Measurements from ENCODE around the gene SP8. TPM values are rescaled to one million over a fixed set of nuclear protein-coding genes. Genes with fewer than 3 reads are reported as not detected.
"Not testable (repeated sequence)": the region's sequence is repeated elsewhere in the genome, so short reads cannot be mapped to it uniquely, and the experiment has no call there.

The SP8 gene
- total RNA-seq, 1 donor from 2014 or later: 19.8 TPM

DNA sequence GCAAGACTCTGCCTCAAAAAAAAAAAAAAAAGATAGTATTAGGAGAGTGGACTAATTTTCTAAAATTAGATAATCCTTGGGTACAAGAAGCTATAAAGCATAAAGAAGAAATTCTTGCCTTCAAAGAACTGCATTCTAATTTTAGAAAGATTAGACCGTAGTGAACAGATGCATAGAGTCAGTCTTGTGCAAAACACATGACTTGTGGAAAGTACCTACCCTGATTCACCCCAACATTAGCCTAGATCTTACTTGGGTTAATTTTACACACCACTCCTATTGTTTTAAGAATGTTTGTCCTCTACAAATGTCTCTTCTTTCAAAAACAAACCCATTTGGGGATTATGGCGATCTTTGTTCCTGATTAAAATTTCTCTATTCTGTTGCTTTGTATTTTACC is 38.9 kb upstream of the SP8 start:
- Mint-ChIP-seq H3K27ac (peak overlapping the region; percentile 86), H3K4me1 (peaks cover 35% of the 10 kb centered on the region), H3K27me3 (ENCODE audit: insufficient read depth, low read depth) (peaks cover 4% of the 10 kb centered on the region), H3K9me3 (no peaks in the 10 kb centered on the region), H3K4me3 (peak overlapping the region; percentile 30), H3K36me3 (no peaks in the 10 kb centered on the region)
- no peak for DNase-seq (ENCODE audit: low spot score)
- H3F3A ChIP-seq (ENCODE audit: low read depth): peaks cover 29% of the 10 kb centered on the region
- no peak overlapping the region for H3K27ac ChIP-seq
- no peaks in the 10 kb centered on the region for H3K79me2 ChIP-seq (ENCODE audit: low read depth)
- no peak overlapping the region for H3K4me3 ChIP-seq
- peaks cover 44% of the 10 kb centered on the region for H3K4me1 ChIP-seq
- no peaks in the 10 kb centered on the region for H3K27me3 ChIP-seq
- no peaks in the 10 kb centered on the region for H3K9me3 ChIP-seq (ENCODE audit: low read depth)
- H3K9ac ChIP-seq: no peak overlapping the region
- H2AFZ ChIP-seq (replicated peaks): no peak overlapping the region
- H3K4me2 ChIP-seq: peak overlapping the region; percentile 73
- H4K20me1 ChIP-seq (ENCODE audit: low read depth): no peaks in the 10 kb centered on the region
- H3K36me3 ChIP-seq: no peaks in the 10 kb centered on the region
- TF ChIP-seq EZH2phosphoT487 (IDR thresholded peaks at IDR 0.05) (no peak), EZH2 (IDR thresholded peaks at IDR 0.05) (no peak)
- TF ChIP-seq, protein P1, sequence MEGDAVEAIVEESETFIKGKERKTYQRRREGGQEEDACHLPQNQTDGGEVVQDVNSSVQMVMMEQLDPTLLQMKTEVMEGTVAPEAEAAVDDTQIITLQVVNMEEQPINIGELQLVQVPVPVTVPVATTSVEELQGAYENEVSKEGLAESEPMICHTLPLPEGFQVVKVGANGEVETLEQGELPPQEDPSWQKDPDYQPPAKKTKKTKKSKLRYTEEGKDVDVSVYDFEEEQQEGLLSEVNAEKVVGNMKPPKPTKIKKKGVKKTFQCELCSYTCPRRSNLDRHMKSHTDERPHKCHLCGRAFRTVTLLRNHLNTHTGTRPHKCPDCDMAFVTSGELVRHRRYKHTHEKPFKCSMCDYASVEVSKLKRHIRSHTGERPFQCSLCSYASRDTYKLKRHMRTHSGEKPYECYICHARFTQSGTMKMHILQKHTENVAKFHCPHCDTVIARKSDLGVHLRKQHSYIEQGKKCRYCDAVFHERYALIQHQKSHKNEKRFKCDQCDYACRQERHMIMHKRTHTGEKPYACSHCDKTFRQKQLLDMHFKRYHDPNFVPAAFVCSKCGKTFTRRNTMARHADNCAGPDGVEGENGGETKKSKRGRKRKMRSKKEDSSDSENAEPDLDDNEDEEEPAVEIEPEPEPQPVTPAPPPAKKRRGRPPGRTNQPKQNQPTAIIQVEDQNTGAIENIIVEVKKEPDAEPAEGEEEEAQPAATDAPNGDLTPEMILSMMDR (IDR thresholded peaks at IDR 0.05): no peak

DNA sequence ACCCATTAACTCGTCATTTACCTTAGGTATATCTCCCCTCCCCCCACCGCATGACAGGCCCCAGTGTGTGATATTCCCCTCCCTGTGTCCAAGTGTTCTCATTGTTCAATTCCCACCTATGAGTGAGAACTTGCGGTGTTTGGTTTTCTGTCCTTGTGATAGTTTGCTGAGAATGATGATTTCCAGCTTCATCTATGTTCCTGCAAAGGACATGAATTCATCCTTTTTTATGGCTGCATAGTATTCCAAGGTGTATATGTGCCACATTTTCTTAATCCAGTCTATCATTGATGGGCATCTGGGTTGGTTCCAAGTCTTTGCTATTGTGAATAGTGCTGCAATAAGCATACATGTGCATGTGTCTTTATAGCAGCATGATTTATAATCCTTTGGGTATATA is 34.7 kb upstream of the SP8 start:
- H3K27ac ChIP-seq; H3K9me3 Mint-ChIP-seq; H3K4me2 ChIP-seq; H3K4me1 Mint-ChIP-seq; DNase-seq (ENCODE audit: low spot score); H3K4me3 Mint-ChIP-seq; H3K27me3 Mint-ChIP-seq (ENCODE audit: insufficient read depth, low read depth); H2AFZ ChIP-seq (replicated peaks); H4K20me1 ChIP-seq (ENCODE audit: low read depth); H3K36me3 ChIP-seq; H3K79me2 ChIP-seq (ENCODE audit: low read depth); H3K9me3 ChIP-seq (ENCODE audit: low read depth); H3K27ac Mint-ChIP-seq; H3K36me3 Mint-ChIP-seq; H3K27me3 ChIP-seq; H3K9ac ChIP-seq; H3K4me3 ChIP-seq: not testable (repeated sequence)
- peaks cover 13% of the 10 kb centered on the region for H3F3A ChIP-seq (ENCODE audit: low read depth)
- H3K4me1 ChIP-seq: peaks cover 10% of the 10 kb centered on the region

DNA sequence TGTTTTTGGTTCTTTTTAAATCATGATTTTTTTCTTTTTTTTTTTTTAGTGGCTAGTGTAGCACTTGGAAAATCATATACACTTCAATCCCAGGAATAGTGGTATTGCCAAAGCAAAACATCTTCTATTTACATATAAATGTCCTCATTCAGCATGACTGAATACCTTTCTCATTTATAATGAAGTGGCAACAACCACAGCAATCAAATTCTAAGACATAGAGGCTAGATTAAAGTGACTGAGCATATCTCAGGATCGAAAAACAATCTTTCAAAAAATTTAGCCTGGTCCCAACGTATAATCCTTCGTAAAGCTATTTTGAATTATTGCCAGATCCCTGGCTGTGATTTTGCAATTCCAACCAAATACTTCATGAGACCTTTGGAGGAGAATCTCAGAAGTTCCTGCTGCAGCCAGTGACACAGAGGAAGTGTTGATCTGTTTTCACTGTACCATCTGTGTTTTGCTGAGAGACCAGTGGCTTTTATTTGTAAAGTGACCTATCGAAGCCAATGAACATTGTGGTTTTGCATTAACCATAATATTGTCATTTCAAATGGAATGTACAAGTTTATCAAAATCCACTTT is 29.8 kb upstream of the SP8 start:
- no peak for TF ChIP-seq EZH2 (IDR thresholded peaks at IDR 0.05)
- TF ChIP-seq, protein P1 (IDR thresholded peaks at IDR 0.05): no peak
- no peak for TF ChIP-seq EZH2phosphoT487 (IDR thresholded peaks at IDR 0.05)

DNA sequence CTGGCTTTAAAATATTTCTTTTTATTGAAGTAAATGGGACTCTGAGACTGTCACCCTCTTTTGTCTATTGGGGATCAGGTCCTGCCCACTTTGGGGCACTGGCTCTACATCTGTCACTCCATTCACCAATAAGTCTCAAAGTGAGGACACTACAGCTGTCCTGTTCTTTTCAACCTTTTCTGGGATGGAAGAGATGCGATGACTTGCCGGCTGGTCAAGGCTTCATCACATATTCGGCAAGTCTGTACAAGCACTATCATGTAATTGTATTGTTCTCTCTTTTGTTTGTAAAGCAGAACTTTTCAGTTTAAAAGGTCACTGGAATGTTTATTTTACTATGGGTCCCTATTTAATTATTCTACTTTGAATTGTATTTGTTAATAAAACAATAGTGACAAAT is 17.7 kb upstream of the SP8 start:
- TF ChIP-seq EZH2phosphoT487 (IDR thresholded peaks at IDR 0.05): no peak
- TF ChIP-seq, protein P1 (IDR thresholded peaks at IDR 0.05): no peak
- no peak for TF ChIP-seq EZH2 (IDR thresholded peaks at IDR 0.05)
- Mint-ChIP-seq H3K4me3 (no peak overlapping the region), H3K4me1 (peaks cover 10% of the 10 kb centered on the region), H3K27ac (no peak overlapping the region), H3K27me3 (ENCODE audit: insufficient read depth, low read depth) (peaks cover 5% of the 10 kb centered on the region), H3K9me3 (peaks cover 5% of the 10 kb centered on the region), H3K36me3 (no peaks in the 10 kb centered on the region)
- no peaks in the 10 kb centered on the region for H3K79me2 ChIP-seq (ENCODE audit: low read depth)
- H3K4me2 ChIP-seq: no peak overlapping the region
- peaks cover 16% of the 10 kb centered on the region for H3K4me1 ChIP-seq
- DNase-seq (ENCODE audit: low spot score): no peak
- no peaks in the 10 kb centered on the region for H4K20me1 ChIP-seq (ENCODE audit: low read depth)
- no peaks in the 10 kb centered on the region for H3K27me3 ChIP-seq
- H3K9me3 ChIP-seq (ENCODE audit: low read depth): no peaks in the 10 kb centered on the region
- H3K27ac ChIP-seq: no peak overlapping the region
- H3K36me3 ChIP-seq: no peaks in the 10 kb centered on the region
- peaks cover 12% of the 10 kb centered on the region for H3F3A ChIP-seq (ENCODE audit: low read depth)
- no peak overlapping the region for H2AFZ ChIP-seq (replicated peaks)
- H3K4me3 ChIP-seq: no peak overlapping the region
- no peak overlapping the region for H3K9ac ChIP-seq

More for the DNA sequence above, 29.8 kb upstream of the SP8 start:
- no peaks in the 10 kb centered on the region for H3F3A ChIP-seq (ENCODE audit: low read depth)
- H3K9me3 ChIP-seq (ENCODE audit: low read depth): no peaks in the 10 kb centered on the region
- no peak overlapping the region for H3K4me3 Mint-ChIP-seq
- no peaks in the 10 kb centered on the region for H3K36me3 Mint-ChIP-seq
- no peak for DNase-seq (ENCODE audit: low spot score)
- no peaks in the 10 kb centered on the region for H3K4me1 Mint-ChIP-seq
- no peaks in the 10 kb centered on the region for H3K79me2 ChIP-seq (ENCODE audit: low read depth)
- H3K27me3 Mint-ChIP-seq (ENCODE audit: insufficient read depth, low read depth): peaks cover 3% of the 10 kb centered on the region
- H3K4me3 ChIP-seq: no peak overlapping the region
- no peaks in the 10 kb centered on the region for H4K20me1 ChIP-seq (ENCODE audit: low read depth)
- peaks cover 3% of the 10 kb centered on the region for H3K9me3 Mint-ChIP-seq
- H3K27me3 ChIP-seq: no peaks in the 10 kb centered on the region
- no peak overlapping the region for H3K4me2 ChIP-seq
- no peaks in the 10 kb centered on the region for H3K36me3 ChIP-seq
- peak overlapping the region; percentile 67 for H2AFZ ChIP-seq (replicated peaks)
- H3K27ac Mint-ChIP-seq: no peak overlapping the region
- H3K27ac ChIP-seq: no peak overlapping the region
- H3K4me1 ChIP-seq: no peaks in the 10 kb centered on the region
- H3K9ac ChIP-seq: no peak overlapping the region

Measured in neural progenitor cell (in vitro differentiated cells).